BJ (cell line): Measurements from ENCODE around the gene ALOX5. TPM values are rescaled to one million over a fixed set of nuclear protein-coding genes. Genes with fewer than 3 reads are reported as not detected.

Experiments used
- CTCF ChIA-PET: fragments of 350-600 bp; formaldehyde crosslinking; extraction: SDS; loops from one replicate; lab custom pipeline; 2021; ENCODE audit warnings: antibody characterized with exemption, inconsistent platforms; lab: Yijun Ruan, JAX
- POLR2A ChIA-PET: fragments of 300-600 bp; sonication (Branson Sonifier 250); formaldehyde crosslinking; extraction: SDS; loops from one replicate; lab custom pipeline; 2021; ENCODE audit warnings: antibody characterized with exemption; lab: Charles Lee
- DNase-seq: peaks from one replicate; pipeline ENCODE4 v3.0.0-alpha.2; 2011; ENCODE audit warnings: low read depth
- H3K27me3 ChIP-seq: 2 replicates; pipeline ENCODE4 v1.6.0; 2011; ENCODE audit warnings: low read length; ENCODE audit not compliant: control insufficient read depth, insufficient read depth
- H3K36me3 ChIP-seq: 2 replicates; pipeline ENCODE4 v1.5.1; 2011; ENCODE audit warnings: low read length; ENCODE audit not compliant: control insufficient read depth, insufficient read depth
- H3K4me3 ChIP-seq: 2 replicates; pipeline ENCODE4 v1.5.1; 2011; ENCODE audit warnings: low read depth, mild to moderate bottlenecking, control low read depth, low read length
- polyA plus RNA-seq: library from polyadenylated mRNA; depleted of rRNA; stranded (reverse); fragments of >200 nt; gene quantifications from 2 replicates; pipeline ENCODE4 v1.2.3, GENCODE V29; 2011
- TF ChIP-seq, protein P1 (sequence below): IDR thresholded peaks from 2 replicates; pipeline ENCODE4 v1.5.1; 2011; ENCODE audit warnings: low read depth, mild to moderate bottlenecking, control low read depth, inconsistent platforms, low read length, moderate library complexity; ENCODE audit not compliant: insufficient read depth

ALOX5 gene
- polyA plus RNA-seq, 1 experiment, result not detected

DNA sequence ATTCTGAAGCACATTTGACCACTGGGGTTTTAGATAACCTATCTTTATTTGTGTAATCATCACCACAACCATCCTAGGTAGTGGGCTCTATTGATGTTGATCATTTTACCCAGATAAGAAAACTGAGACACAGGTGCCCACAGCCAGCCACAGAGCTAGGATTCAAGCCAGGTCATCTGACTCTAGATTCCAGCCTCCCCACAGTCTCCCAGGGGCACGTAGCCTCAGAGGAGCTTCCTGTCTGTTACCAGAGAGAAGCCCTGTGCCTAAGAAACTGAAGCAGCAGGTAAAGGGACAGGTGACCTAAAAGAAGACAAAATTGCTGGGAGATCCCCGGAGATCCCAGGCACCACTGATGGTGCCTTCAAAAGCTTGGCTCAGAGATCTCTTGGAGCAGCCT is 55.8 kb downstream of the ALOX5 start:
- TF ChIP-seq, protein P1, sequence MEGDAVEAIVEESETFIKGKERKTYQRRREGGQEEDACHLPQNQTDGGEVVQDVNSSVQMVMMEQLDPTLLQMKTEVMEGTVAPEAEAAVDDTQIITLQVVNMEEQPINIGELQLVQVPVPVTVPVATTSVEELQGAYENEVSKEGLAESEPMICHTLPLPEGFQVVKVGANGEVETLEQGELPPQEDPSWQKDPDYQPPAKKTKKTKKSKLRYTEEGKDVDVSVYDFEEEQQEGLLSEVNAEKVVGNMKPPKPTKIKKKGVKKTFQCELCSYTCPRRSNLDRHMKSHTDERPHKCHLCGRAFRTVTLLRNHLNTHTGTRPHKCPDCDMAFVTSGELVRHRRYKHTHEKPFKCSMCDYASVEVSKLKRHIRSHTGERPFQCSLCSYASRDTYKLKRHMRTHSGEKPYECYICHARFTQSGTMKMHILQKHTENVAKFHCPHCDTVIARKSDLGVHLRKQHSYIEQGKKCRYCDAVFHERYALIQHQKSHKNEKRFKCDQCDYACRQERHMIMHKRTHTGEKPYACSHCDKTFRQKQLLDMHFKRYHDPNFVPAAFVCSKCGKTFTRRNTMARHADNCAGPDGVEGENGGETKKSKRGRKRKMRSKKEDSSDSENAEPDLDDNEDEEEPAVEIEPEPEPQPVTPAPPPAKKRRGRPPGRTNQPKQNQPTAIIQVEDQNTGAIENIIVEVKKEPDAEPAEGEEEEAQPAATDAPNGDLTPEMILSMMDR, result no peak
- Histone ChIP-seq H3K4me3 (no peak overlapping the region), H3K27me3 (peaks cover 14% of the 10 kb centered on the region), H3K36me3 (no peaks in the 10 kb centered on the region)
- ChIA-PET CTCF (interaction anchor here (2.0 kb wide), 1 partner anchor 35 kb away, joined by 4 read pairs; no protein-coding TSS in a partner anchor), POLR2A (no interaction called here)
- DNase-seq, result no peak

- DNase-seq, result no peak
- POLR2A ChIA-PET, result no interaction called here
- Histone ChIP-seq H3K4me3 (no peak overlapping the region), H3K36me3 (no peaks in the 10 kb centered on the region), H3K27me3 (peaks cover 9% of the 10 kb centered on the region)
- CTCF ChIA-PET, result no interaction called here
- TF ChIP-seq, protein P1, result no peak
These were observed 58.1 kb downstream of the ALOX5 start for GRCh38 chr10:45432113-45432512.

DNA sequence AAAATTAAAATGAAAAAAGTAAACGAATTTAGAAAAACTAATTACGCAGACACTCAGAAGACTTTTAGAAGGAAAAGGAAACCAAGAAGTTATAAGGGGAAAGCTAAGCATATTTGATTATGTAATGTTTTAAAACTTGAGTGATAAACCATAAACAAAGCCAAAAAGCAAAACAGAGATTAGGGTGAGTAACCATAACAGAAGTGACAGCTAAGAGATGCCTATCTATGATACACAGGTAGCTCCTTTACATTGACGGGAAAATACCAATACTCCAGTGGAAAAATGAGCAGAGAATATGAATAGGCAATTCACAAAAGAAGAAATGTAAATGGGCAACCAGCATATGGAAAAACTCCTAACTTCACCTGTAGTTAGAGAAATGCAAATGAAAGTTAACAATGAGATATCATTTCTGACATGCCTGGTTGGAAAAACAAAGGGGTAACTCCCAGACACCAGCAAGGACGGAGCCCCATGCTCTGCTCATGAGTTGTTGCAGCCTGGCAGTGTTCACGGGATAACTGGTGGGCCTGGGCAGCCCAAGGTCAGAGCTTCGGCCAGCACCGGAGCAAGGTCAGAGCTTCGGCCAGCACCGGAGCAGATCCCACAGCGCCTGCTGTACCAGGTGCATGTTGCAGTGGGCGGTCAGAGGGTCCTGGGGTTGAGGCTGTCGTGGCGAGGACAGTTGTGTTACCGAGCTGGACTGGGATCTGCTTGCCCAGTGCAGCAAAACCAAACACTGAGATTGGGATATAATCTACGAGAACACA is 58.9 kb downstream of the ALOX5 start:
- no peak for DNase-seq
- Histone ChIP-seq H3K27me3 (peaks cover 7% of the 10 kb centered on the region), H3K36me3 (no peaks in the 10 kb centered on the region), H3K4me3 (no peak overlapping the region)
- TF ChIP-seq, protein P1, result no peak
- ChIA-PET POLR2A (no interaction called here), CTCF (no interaction called here)

- TF ChIP-seq, protein P1, result no peak
- Histone ChIP-seq H3K4me3 (no peak overlapping the region), H3K27me3 (peaks cover 2% of the 10 kb centered on the region), H3K36me3 (no peaks in the 10 kb centered on the region)
- CTCF ChIA-PET, result no interaction called here
- DNase-seq, result no peak
- POLR2A ChIA-PET, result no interaction called here
These were observed 59.9 kb downstream of the ALOX5 start for GRCh38 chr10:45433716-45434469.

DNA sequence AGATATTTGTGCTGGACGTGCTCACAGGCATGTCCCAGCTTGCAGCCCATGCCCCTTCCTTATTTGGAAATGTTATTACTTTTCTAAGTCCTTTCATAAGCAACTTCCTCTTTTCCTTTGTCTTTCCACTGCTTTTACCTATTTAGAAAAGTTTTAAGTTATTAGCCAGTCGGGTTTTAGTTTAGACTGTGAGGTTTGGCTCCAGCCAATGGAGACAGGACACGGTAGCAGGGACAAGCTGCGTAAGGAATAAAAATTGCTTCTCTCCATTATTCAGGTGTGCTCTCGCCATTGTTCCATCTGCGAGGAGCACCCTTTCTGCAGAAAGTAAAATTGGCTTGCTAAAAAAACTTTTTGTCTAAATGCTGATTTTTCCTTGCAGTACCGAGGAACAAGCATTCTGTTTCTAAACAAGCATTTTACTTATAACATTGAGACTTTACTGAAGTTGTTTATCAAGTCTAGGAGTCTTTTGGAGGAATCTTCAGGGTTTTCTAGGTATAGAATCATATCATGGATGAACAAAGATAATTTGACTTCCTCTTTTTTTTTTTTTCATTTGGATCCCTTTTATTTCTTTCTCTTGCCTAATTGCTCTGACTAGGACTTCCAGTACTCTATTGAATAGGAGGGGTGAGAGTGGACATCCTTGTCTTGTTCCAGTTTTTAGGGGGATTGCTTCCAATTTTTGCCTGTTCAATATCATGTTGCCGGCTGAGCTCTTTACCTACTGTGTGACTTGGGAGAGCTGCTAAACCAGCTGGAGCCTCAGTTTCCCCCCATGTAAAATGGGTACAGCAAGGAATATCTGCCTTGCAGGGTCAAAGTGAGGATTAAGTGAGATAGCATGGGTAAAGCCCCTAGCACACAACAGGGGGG is 63.8 kb downstream of the ALOX5 start:
- TF ChIP-seq, protein P1, result no peak
- POLR2A ChIA-PET, result no interaction called here
- Histone ChIP-seq H3K4me3 (no peak overlapping the region), H3K36me3 (no peaks in the 10 kb centered on the region), H3K27me3 (peaks cover 2% of the 10 kb centered on the region; the same call in 1 of the 2 replicates)
- no peak for DNase-seq
- CTCF ChIA-PET, result no interaction called here
